H1 (cell line): Measurements from ENCODE around the gene LIN28A. TPM values are rescaled to one million over a fixed set of nuclear protein-coding genes. Genes with fewer than 3 reads are reported as not detected.

Experiments used
- CTCF ChIA-PET: fragments of 300-600 bp; sonication (Branson Sonifier 250); formaldehyde crosslinking; loops from one replicate; lab custom pipeline; 2021; ENCODE audit not compliant: partially characterized antibody; lab: Charles Lee
- POLR2A ChIA-PET: fragments of 300-600 bp; sonication (Branson Sonifier 250); formaldehyde crosslinking; loops from one replicate; lab custom pipeline; 2021; ENCODE audit warnings: inconsistent platforms; ENCODE audit not compliant: partially characterized antibody; lab: Charles Lee
- DNase-seq, 2 experiments: peaks; one replicate each; pipeline versions ENCODE4 v3.0.0 to v3.0.0-alpha.2; 2010 to 2022; ENCODE audit warnings: low spot score in 2 of 2, low read depth in 1 of 2, mixed read lengths in 1 of 2
- FAIRE-seq: peaks from 2 replicates; lab custom pipeline; 2011; peaks lifted over from hg19 to GRCh38; lab: Jason Lieb, UNC
- H2AFZ ChIP-seq: 2 replicates; pipeline ENCODE4 v1.8.1; 2012; ENCODE audit warnings: low read length, inconsistent platforms
- H2AK5ac ChIP-seq: 2 replicates; pipeline ENCODE4 v1.6.1; 2013; ENCODE audit warnings: low read depth, low read length
- H2BK120ac ChIP-seq: replicated peaks from 2 replicates; pipeline ENCODE3; 2013; ENCODE audit warnings: low read depth, low read length, inconsistent platforms
- H2BK12ac ChIP-seq: 2 replicates; pipeline ENCODE4 v1.6.1; 2013; ENCODE audit warnings: low read depth, low read length
- H2BK15ac ChIP-seq: 2 replicates; pipeline ENCODE4 v1.6.1; 2013; ENCODE audit warnings: low read length
- H2BK20ac ChIP-seq: 2 replicates; pipeline ENCODE4 v1.6.1; 2013; ENCODE audit warnings: low read length
- H2BK5ac ChIP-seq: 2 replicates; pipeline ENCODE4 v1.6.1; 2013; ENCODE audit warnings: low read depth, low read length
- H3K14ac ChIP-seq: 2 replicates; pipeline ENCODE4 v1.6.1; 2013; ENCODE audit warnings: inconsistent platforms; ENCODE audit not compliant: insufficient read length
- H3K18ac ChIP-seq: 2 replicates; pipeline ENCODE4 v1.6.1; 2013; ENCODE audit warnings: low read length; ENCODE audit errors: extremely low read depth
- H3K23ac ChIP-seq: 2 replicates; pipeline ENCODE4 v1.6.1; 2013; ENCODE audit warnings: inconsistent platforms; ENCODE audit not compliant: insufficient read length
- H3K23me2 ChIP-seq: 2 replicates; pipeline ENCODE4 v1.6.1; 2013; ENCODE audit warnings: low read depth, low read length
- H3K27ac ChIP-seq: 2 replicates; pipeline ENCODE4 v1.6.1; 2011; ENCODE audit warnings: low read depth, low read length, inconsistent platforms
- H3K27me3 ChIP-seq, 4 experiments: replicated peaks in 1 of 4; 1 replicate in 1 of 4; 2 replicates in 3 of 4; pipeline versions ENCODE4 v1.6.1 to v1.8.1; 2011 to 2013; ENCODE audit warnings: low read length in 3 of 4, mild to moderate bottlenecking in 3 of 4, inconsistent platforms in 2 of 4, mixed read lengths in 2 of 4, moderate library complexity in 1 of 4; ENCODE audit not compliant: control insufficient read depth in 3 of 4, insufficient read depth in 3 of 4; ENCODE audit errors: extremely low read depth in 1 of 4
- H3K36me3 ChIP-seq, 4 experiments: 2 replicates each; pipeline versions ENCODE4 v1.6.1 to v1.8.1; 2011 to 2013; ENCODE audit warnings: mild to moderate bottlenecking in 4 of 4, low read length in 3 of 4, moderate library complexity in 2 of 4, control low read depth in 1 of 4, inconsistent platforms in 1 of 4; ENCODE audit not compliant: insufficient read depth in 4 of 4, control insufficient read depth in 2 of 4
- H3K4ac ChIP-seq: replicated peaks from 2 replicates; pipeline ENCODE3; 2013; ENCODE audit warnings: low read length, low read depth, mixed read lengths, inconsistent platforms; ENCODE audit not compliant: insufficient read length
- H3K4me1 ChIP-seq, 4 experiments: replicated peaks in 1 of 4; 1 replicate in 1 of 4; 2 replicates in 3 of 4; pipeline versions ENCODE4 v1.6.1 to v1.8.1; 2011 to 2013; ENCODE audit warnings: low read length in 3 of 4, inconsistent platforms in 2 of 4, mixed read lengths in 1 of 4; ENCODE audit not compliant: insufficient read depth in 4 of 4, control insufficient read depth in 3 of 4
- H3K4me2 ChIP-seq, 2 experiments: 2 replicates each; pipeline versions ENCODE4 v1.6.1 to v1.8.1; 2011 to 2013; ENCODE audit warnings: low read depth in 2 of 2, low read length in 2 of 2, control low read depth in 1 of 2, inconsistent platforms in 1 of 2, mild to moderate bottlenecking in 1 of 2; ENCODE audit not compliant: insufficient read depth in 1 of 2
- H3K4me3 ChIP-seq, 4 experiments: fragments of 200-600, 300-600 bp in 1 of 4; sonication (generic), shearing (Covaris generic), sonication (Bioruptor Twin) in 1 of 4; 2 replicates each; pipeline versions ENCODE4 v1.5.1 to v1.8.1; 2011 to 2016; ENCODE audit warnings: low read length in 4 of 4, low read depth in 3 of 4, control low read depth in 2 of 4, inconsistent platforms in 2 of 4, mild to moderate bottlenecking in 2 of 4, mixed read lengths in 1 of 4, moderate library complexity in 1 of 4; ENCODE audit not compliant: insufficient read depth in 2 of 4; ENCODE audit errors: extremely low read depth in 1 of 4
- H3K56ac ChIP-seq: replicated peaks from 2 replicates; pipeline ENCODE3; 2013; ENCODE audit warnings: low read depth, mild to moderate bottlenecking, mixed read lengths, low read length, inconsistent platforms; ENCODE audit not compliant: insufficient read length
- H3K79me1 ChIP-seq: 2 replicates; pipeline ENCODE4 v1.6.1; 2013; ENCODE audit warnings: low read depth, low read length, control low read depth
- H3K79me2 ChIP-seq, 2 experiments: 2 replicates each; pipeline versions ENCODE4 v1.6.1 to v1.8.1; 2012 to 2013; ENCODE audit warnings: low read length in 2 of 2, mild to moderate bottlenecking in 2 of 2, inconsistent platforms in 1 of 2; ENCODE audit not compliant: insufficient read depth in 2 of 2, control insufficient read depth in 1 of 2
- H3K9ac ChIP-seq, 4 experiments: replicated peaks in 1 of 4; 1 replicate in 1 of 4; 2 replicates in 3 of 4; pipeline versions ENCODE4 v1.6.1 to v1.8.1; 2011 to 2013; ENCODE audit warnings: low read depth in 3 of 4, low read length in 3 of 4, control low read depth in 2 of 4, mild to moderate bottlenecking in 2 of 4, moderate library complexity in 2 of 4, inconsistent platforms in 1 of 4; ENCODE audit errors: extremely low read depth in 1 of 4
- H3K9me3 ChIP-seq, 2 experiments: 2 replicates each; pipeline versions ENCODE4 v1.6.1 to v1.8.1; 2012 to 2013; ENCODE audit warnings: mild to moderate bottlenecking in 2 of 2, moderate library complexity in 2 of 2, control low read depth in 1 of 2, inconsistent platforms in 1 of 2, low read depth in 1 of 2, low read length in 1 of 2, mixed read lengths in 1 of 2; ENCODE audit not compliant: insufficient read depth in 2 of 2
- H4K20me1 ChIP-seq, 2 experiments: replicated peaks in 1 of 2; 2 replicates each; pipeline versions ENCODE3 to v1.8.1; 2011 to 2013; ENCODE audit warnings: inconsistent platforms in 2 of 2, low read length in 2 of 2, mild to moderate bottlenecking in 1 of 2; ENCODE audit not compliant: insufficient read depth in 2 of 2, control insufficient read depth in 1 of 2
- H4K5ac ChIP-seq: 2 replicates; pipeline ENCODE4 v1.6.1; 2013; ENCODE audit warnings: low read length, low read depth, mixed read lengths, inconsistent platforms; ENCODE audit not compliant: insufficient read length
- H4K8ac ChIP-seq: 2 replicates; pipeline ENCODE4 v1.8.0; 2013; ENCODE audit warnings: mild to moderate bottlenecking, moderate library complexity, low read length, inconsistent platforms; ENCODE audit not compliant: insufficient read depth; ENCODE audit errors: extremely low read depth
- H4K91ac ChIP-seq: replicated peaks from 2 replicates; pipeline ENCODE3; 2013; ENCODE audit warnings: low read length, mixed read lengths, inconsistent platforms; ENCODE audit not compliant: insufficient read length
- BACH1 ChIP-seq: IDR thresholded peaks from 2 replicates; pipeline ENCODE4 v1.6.1; 2012; ENCODE audit warnings: low read length, improper control_type of control experiment
- BRCA1 ChIP-seq: IDR thresholded peaks from 2 replicates; pipeline ENCODE4 v1.6.1; 2012; ENCODE audit warnings: low read depth, low read length, improper control_type of control experiment
- CTBP2 ChIP-seq: IDR thresholded peaks from 2 replicates; pipeline ENCODE4 v1.7.0; 2011; ENCODE audit warnings: borderline replicate concordance, mild to moderate bottlenecking, moderate library complexity, mixed read lengths, low read length; ENCODE audit not compliant: insufficient read depth, insufficient read length
- CTCF ChIP-seq, 3 experiments: IDR thresholded peaks; 1 replicate in 2 of 3; 2 replicates in 1 of 3; pipeline versions ENCODE4 v1.5.1 to v1.6.1; 2011; ENCODE audit warnings: low read length in 3 of 3, mild to moderate bottlenecking in 3 of 3, inconsistent platforms in 2 of 3, low read depth in 1 of 3, moderate library complexity in 1 of 3; ENCODE audit not compliant: insufficient read depth in 1 of 3; ENCODE audit errors: control extremely low read depth in 1 of 3
- HDAC2 ChIP-seq, 2 experiments: fragments of 300-600 bp in 1 of 2; sonication (generic) in 1 of 2; IDR thresholded peaks; 2 replicates each; pipeline ENCODE4 v1.6.1; 2011 to 2012; ENCODE audit warnings: low read depth in 2 of 2, low read length in 2 of 2, mild to moderate bottlenecking in 2 of 2, moderate library complexity in 2 of 2, borderline replicate concordance in 1 of 2, inconsistent platforms in 1 of 2
- PHF8 ChIP-seq: fragments of 200-600 bp; sonication (generic); conservative IDR thresholded peaks from 2 replicates; pipeline ENCODE4 v1.7.1; 2012; ENCODE audit warnings: low read depth, mild to moderate bottlenecking, inconsistent platforms, low read length, moderate library complexity
- RAD21 ChIP-seq, 2 experiments: IDR thresholded peaks in 1 of 2; conservative IDR thresholded peaks in 1 of 2; 2 replicates each; pipeline ENCODE4 v1.6.1; 2011; ENCODE audit warnings: low read depth in 2 of 2, low read length in 2 of 2, improper control_type of control experiment in 1 of 2, inconsistent platforms in 1 of 2, mild to moderate bottlenecking in 1 of 2, moderate library complexity in 1 of 2
- SIRT6 ChIP-seq: IDR thresholded peaks from one replicate; pipeline ENCODE4 v1.7.1; 2012; ENCODE audit warnings: low read length, inconsistent platforms
- SP4 ChIP-seq: IDR thresholded peaks from 2 replicates; pipeline ENCODE4 v1.6.1; 2012; ENCODE audit warnings: low read length, inconsistent platforms
- TCF12 ChIP-seq: IDR thresholded peaks from 2 replicates; pipeline ENCODE4 v1.6.1; 2011; ENCODE audit warnings: low read depth, mild to moderate bottlenecking, low read length
- TEAD4 ChIP-seq: IDR thresholded peaks from 2 replicates; pipeline ENCODE4 v1.6.1; 2012; ENCODE audit warnings: low read depth, low read length, inconsistent platforms, mixed read lengths
- WGBS, 2 experiments: shearing (Covaris generic) in 1 of 2; methylation state at CpG; one replicate each; pipeline versions ENCODE4 v1.1.6 to v1.1.7; 2013 to 2015; ENCODE audit warnings: low lambda C conversion rate in 2 of 2, mixed read lengths in 2 of 2, inconsistent platforms in 1 of 2, low coverage in 1 of 2, missing lambda C conversion rate in 1 of 2; ENCODE audit not compliant: insufficient replicate concordance in 2 of 2, insufficient coverage in 1 of 2, insufficient read length in 1 of 2; ENCODE audit errors: extremely low coverage in 1 of 2, missing lambda C conversion rate in 1 of 2; 5-methylcytosine and 5-hydroxymethylcytosine counted together
- polyA plus RNA-seq, 7 experiments: library from polyadenylated mRNA; depleted of rRNA in 3 of 7; stranded (reverse) in 5 of 7; unstranded in 2 of 7; fragments of >200 nt in 5 of 7; fragments of 200-250 nt in 2 of 7; gene quantifications; 1 replicate in 5 of 7; 2 replicates in 1 of 7; 4 replicates in 1 of 7; pipeline versions ENCODE4 v1.2.1 to v1.2.3, GENCODE V29; 2011 to 2013; ENCODE audit warnings: missing spikeins in 2 of 7, mixed read lengths in 2 of 7
- total RNA-seq: library from RNA; stranded (reverse); fragmentation: NEBNext Ultra II Directional; extraction: Animal tissue kit (Norgen Biotek cat#: 25700); gene quantifications from 2 replicates; pipeline ENCODE4 v1.2.1, GENCODE V29; 2021

Gene LIN28A
- total and polyA plus RNA-seq, 2 of the 8 experiments (the other 6 are each of a cell fraction or from before 2014, with no cell fraction given), result 403 to 1,486 TPM

GRCh38 chr1:26376050-26376449 lies 34.6 kb upstream of the LIN28A start:
- Histone ChIP-seq H2BK12ac (no peak overlapping the region), H3K18ac (no peak overlapping the region), H3K4ac (no peak overlapping the region), H3K23ac (no peak overlapping the region), H3K14ac (no peak overlapping the region), H3K36me3 (no peaks in the 10 kb centered on the region), H3K27ac (no peak overlapping the region), H4K8ac (no peak overlapping the region), H4K20me1 (no peaks in the 10 kb centered on the region), H2BK20ac (no peak overlapping the region), H3K4me1 (peaks cover 0 to 2% (median 0%) of the 10 kb centered on the region in 4 experiments; a peak in 2 of 7 replicates), H3K9ac (no peak overlapping the region), H3K4me3 (no peak overlapping the region), H3K9me3 (no peaks in the 10 kb centered on the region), H4K5ac (no peak overlapping the region), H2BK120ac (no peak overlapping the region), H2BK15ac (no peak overlapping the region), H2BK5ac (no peak overlapping the region), H3K23me2 (no peaks in the 10 kb centered on the region), H3K79me2 (no peaks in the 10 kb centered on the region), H4K91ac (no peak overlapping the region), H3K4me2 (no peak overlapping the region), H2AK5ac (no peak overlapping the region), H3K27me3 (no peaks in the 10 kb centered on the region), H3K56ac (no peak overlapping the region), H2AFZ (no peak overlapping the region), H3K79me1 (no peaks in the 10 kb centered on the region)
- no peak for DNase-seq
- no peak for FAIRE-seq
- ChIA-PET CTCF (interaction anchor here (1.1 to 7.9 kb wide), 5 partner anchors 12 to 54 kb away, joined by 4 to 79 read pairs (median 7); no protein-coding TSS in a partner anchor), POLR2A (interaction anchor here (3.3 kb wide), 1 partner anchor 42 kb away, joined by 15 read pairs; no protein-coding TSS in a partner anchor)
- WGBS, 2 experiments, result 90% methylated on average over 4 of the region's 4 CpGs; no CpG with 5 or more reads in 1 of the 2 experiments
- no peak for TF ChIP-seq TEAD4
- TF ChIP-seq SIRT6, result no peak
- TF ChIP-seq TCF12, result no peak
- TF ChIP-seq BRCA1, result no peak
- no peak for TF ChIP-seq CTCF (IDR thresholded peaks at IDR 0.05; ENCODE audit: control extremely low read depth in 1 of 3, insufficient read depth in 1 of 3, low read depth in 1 of 3, low read length in 3 of 3)
- no peak for TF ChIP-seq BACH1
- TF ChIP-seq SP4, result no peak
- TF ChIP-seq CTBP2, result no peak
- no peak for TF ChIP-seq HDAC2 (IDR thresholded peaks at IDR 0.05; ENCODE audit: borderline replicate concordance in 1 of 2, low read depth in 2 of 2, low read length in 2 of 2)
- no peak for TF ChIP-seq RAD21 (IDR thresholded peaks at IDR 0.05 in 1 of 2, conservative IDR thresholded peaks at IDR 0.05 in 1 of 2; ENCODE audit: low read depth in 2 of 2, low read length in 2 of 2)
- TF ChIP-seq PHF8, result no peak
